Skeletal muscle cell (primary cell): Measurements from ENCODE around the gene WDFY2.

Experiments
- DNase-seq: peaks from one replicate; pipeline ENCODE4 v3.0.0-alpha.2; 2010; ENCODE audit warnings: low read depth
- H3K4me3 ChIP-seq: 2 replicates; pipeline ENCODE4 v1.5.1; 2011; ENCODE audit warnings: low read depth, mild to moderate bottlenecking, control low read depth, low read length, moderate library complexity

The WDFY2 gene

DNA sequence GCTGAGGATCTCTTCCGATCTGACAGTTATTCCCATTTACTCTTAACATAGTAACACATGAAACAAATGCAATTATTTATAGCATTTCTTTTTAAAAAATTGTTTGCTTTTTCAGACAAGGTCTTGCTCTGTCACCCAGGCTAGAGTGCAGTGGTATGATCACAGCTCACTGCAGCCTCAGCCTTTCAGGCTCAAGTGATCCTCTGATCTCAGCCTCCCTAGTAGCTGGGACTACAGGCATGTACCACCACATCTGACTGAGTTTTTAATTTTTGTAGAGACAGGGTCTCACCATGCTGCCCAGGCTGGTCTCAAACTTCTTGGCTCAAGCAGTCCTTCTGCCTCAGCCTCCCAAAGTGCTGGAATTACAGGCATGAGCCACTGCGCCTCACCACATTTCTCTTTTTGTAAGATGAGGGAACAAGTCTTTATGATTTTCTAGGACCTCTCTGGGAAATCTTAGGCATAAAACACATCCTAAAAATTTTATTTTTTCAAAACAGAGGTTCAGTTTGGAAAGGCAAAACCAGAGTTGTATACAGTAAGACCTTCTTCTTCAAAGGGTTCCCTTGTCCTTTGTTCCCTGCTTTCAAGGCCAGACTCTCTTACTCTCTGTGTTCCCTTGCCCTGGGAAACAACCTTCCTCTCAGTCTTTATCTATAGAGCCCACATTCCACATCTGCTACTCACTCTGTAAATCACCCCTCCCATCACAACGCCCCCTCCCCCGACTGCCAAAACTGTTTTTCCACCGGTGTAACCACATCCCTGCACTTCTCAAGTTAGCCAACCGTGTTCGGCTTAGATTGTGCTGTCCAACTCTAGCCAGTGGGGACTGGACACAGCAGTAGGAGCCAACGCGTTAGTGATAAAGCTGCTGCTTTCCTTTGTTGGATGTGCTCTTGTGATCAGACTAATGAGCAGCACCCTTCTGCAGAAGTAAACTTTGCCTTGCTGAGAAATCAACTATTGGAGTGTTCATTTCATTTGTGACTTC, 163.5 kb downstream of the WDFY2 start:
- no peak overlapping the region for H3K4me3 ChIP-seq
- DNase-seq, result no peak

DNA sequence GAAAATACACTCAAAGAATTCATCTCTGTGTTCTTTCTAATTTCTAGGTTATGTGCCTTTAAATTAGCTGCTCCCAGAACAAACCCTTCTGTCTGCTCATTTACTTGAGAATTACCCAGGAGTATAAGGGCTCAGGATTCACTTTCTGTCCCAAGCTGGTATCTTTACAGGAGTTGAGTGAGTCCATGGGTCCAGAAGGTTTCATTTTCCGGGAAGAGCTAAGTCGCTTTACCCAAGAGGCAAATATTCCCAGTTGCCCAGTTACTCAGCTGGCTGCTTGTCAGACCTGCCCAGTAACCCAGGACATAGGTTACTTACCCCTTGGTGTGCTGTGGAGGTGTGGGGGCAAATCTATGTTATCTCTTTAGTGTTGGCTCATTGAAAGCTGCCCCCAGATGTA, 172.4 kb downstream of the WDFY2 start:
- no peak overlapping the region for H3K4me3 ChIP-seq
- DNase-seq, result no peak

DNA sequence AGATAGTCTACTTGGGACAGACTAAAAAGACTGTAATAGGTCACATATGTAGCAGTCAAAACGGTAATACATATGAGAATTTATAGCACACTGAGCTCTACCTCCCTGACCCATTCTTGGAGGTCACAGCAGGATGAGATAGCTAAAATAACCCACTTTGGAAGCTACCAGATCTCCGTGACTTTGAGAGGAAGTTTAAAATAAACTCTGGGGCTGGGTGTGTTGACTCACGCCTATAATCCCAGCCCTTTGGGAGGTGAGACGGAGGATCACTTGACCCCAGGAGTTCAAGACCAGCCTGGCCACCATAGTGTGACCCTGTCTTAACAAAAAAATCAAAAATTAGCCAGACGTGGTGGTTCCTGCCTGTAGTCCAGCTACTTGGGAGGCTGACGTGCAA, 174.4 kb downstream of the WDFY2 start:
- H3K4me3 ChIP-seq, result no peak overlapping the region
- DNase-seq, result no peak

DNA sequence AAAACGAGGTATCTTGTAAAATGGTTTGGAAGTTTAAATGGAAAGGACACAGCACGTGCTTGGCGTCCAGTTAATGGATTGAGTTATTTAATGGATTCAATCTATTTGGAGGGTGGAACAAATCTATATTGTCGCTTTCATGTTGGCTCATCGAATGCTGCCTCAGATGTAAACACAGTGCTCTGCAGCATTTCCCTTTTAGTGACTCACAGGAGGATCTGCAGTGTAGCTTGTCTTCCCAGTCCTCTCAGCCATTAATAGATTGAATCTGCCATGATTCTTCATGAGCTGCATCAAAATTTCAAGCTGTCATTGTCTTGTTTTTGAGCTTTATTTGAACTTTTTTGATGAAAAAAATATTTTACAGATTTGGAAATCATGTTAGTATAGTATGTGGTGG, 175.0 kb downstream of the WDFY2 start:
- no peak for DNase-seq
- H3K4me3 ChIP-seq, result no peak overlapping the region

DNA sequence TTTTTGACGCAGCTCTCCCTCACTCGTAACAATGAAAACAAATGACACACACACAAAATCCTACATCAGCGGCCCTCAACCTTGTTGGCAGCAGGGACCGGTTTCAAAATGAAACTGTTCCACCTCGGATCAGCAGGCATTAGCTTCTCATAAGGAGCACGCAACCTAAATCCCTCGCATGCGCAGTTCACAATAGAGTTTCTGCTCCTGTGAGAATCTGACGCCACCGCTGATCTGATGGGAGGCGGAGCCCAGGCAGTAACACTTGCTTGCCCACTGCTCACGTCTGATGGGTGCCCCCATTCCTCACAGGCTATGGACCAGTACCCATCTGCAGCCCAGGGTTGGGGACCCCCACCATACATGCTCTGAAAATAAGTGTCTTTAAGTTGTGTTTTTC, 176.3 kb downstream of the WDFY2 start:
- peak; percentile 72 for DNase-seq
- peak overlapping the region; percentile 8 for H3K4me3 ChIP-seq

DNA sequence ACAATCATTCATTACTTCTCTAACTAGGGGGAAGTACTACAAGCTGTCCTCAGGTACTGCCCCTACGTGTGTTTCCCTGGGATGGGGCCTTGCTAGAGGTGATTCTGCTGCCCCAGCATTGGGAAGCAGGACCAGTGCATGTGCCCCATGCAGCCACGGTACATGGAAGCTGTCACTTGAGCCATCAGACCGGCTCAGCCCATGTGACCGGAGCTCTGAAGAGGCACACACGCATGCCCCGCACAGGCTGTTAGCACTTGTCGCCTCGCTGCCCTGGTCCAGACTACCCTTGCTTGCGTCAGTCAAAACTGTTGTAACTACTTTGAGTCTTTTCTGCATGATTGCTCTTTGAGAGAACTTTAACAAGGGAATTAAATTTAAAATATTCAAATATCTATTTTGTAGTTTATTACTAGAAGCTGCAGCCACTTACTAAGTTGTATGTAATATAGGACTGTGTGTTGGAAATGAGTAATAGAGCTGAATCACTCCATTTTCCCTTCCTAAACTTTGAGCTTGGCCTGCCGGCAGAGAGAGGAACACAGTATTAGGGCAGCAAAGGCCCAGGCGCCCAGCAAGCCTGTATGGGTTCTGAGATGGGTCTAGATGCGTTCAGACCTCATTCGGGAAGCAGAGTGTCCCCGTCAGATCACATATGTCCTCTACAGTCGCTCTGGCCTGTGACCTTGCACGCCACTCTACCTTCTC, 177.5 kb downstream of the WDFY2 start:
- no peak overlapping the region for H3K4me3 ChIP-seq
- DNase-seq, result no peak

DNA sequence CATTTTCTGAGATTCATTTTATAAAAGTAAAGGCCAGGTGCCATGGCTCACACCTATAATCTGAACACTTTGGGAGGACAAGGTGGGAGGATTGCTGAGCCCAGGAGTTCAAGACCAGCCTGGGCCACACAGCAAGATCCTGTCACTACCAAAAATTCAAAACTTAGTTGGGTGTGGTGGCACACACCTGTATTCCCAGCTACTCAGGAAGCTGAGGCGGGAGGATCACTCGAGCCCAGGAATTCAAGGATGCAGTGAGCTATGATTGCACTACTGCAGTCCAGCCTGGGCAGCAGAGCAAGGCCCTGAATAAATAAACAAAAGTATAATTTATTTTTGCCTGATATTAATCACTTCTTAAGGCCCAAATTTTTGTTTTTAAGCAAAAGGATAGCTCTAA, 179.2 kb downstream of the WDFY2 start:
- H3K4me3 ChIP-seq, result no peak overlapping the region
- no peak for DNase-seq

DNA sequence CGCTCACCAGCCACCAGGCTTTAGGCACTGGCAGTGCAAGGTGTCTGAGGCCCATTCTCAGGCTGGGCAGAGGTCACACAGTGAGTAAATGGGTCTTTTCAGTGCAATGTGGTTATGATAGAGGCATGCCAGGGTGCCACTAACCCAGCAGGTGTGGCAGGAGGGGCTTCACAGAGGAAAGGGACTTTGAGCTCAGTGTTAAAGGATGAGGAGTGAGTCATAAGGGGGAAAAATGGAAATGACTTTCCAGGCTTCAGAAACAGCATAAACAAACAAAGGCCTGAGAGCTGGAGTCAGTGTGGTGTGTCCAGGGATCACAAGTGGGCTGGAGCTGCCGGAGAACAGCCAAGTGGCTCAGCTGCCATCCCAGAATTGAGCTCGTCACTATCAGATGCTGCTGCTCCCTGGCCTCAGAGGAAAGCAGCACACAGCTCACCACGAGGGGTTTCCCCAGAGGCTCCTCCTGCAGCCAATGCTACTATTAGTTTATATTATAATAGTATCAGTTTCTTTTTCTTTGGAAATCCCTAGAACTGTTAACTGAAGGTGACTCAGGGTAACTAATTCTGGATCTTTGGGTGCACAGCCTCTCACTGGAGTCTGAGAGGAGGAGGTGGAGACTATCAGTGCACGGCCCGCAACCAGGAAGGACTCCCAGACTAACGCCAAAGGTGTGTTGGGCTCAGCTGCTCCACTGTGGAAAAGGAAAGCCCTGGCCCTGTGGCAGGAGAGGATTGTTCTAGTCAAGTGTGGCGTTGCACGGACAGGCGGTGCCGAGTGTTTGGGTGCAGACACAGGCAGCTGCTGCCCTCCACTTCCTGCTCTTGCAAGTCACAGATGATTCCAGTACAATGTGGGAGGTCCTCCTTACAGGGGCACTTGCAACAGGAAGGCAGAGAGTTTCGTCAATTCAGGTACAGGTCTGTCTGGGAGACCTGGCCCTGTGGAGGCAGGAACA, 180.2 kb downstream of the WDFY2 start:
- DNase-seq, result peak; percentile 78
- no peak overlapping the region for H3K4me3 ChIP-seq

DNA sequence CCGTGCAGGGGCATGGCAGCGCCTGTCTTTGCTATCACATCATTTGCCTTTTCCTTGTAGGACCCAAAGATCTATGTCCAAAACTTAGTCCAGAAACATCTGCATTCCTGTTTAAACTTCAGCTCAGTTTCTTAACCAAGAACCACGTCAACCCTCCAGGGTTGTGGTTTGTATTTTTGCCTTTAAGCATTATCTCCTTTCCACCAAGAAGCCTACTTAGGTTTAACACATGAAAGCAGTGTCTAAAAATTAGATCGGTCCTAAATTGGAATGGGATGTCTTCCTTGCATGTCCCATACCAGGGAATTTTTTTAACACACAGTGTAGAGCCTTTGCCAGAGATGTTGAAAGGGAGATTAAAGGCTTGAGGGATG, 180.9 kb downstream of the WDFY2 start:
- no peak overlapping the region for H3K4me3 ChIP-seq
- DNase-seq, result no peak

DNA sequence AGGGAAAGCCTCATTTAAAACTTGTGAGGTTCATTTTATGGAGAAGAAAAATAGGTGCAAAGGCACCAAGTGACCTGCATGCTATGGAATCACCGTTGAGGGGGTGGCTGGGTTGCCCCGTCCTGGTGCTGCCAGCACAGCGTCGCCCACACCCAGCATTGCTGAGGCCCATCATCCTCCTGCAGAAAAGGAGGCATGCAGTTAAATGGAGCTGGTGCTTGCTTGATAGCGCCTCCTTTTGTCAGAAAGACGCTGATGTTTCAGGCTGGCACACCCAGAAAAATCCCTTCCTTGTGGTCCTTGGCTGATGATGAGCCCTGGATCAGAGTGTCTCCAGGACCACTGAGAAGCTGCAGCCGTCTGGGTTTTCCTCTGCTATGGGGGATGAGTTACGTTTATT, 182.8 kb downstream of the WDFY2 start:
- no peak for DNase-seq
- no peak overlapping the region for H3K4me3 ChIP-seq

DNA sequence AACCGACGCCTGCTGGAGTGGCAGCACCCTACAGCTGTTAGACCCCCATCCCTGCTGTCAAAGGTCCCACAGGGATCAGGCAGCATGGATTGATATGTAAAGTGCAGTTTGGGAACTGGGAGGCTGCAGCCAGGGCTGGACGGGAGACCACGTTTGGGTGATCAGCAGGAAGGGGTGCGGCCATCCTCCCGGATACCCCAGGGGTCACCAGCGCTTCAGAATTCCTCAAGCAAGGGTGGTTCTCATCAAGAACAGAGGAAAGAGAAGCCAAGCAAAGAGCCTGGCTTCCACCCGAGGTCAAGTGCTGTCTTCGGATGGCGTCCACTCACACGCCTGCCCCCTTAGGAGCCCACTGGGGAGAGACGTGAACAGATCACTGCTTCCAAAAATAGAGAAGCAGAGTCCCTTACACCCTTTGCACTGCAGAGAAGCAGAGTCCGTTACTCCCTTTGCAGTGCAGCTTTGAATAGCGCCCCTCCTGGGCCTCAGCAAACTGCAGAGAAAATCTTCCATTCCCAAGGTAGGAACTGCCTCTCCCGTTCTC, 184.2 kb downstream of the WDFY2 start:
- H3K4me3 ChIP-seq, result no peak overlapping the region
- no peak for DNase-seq

DNA sequence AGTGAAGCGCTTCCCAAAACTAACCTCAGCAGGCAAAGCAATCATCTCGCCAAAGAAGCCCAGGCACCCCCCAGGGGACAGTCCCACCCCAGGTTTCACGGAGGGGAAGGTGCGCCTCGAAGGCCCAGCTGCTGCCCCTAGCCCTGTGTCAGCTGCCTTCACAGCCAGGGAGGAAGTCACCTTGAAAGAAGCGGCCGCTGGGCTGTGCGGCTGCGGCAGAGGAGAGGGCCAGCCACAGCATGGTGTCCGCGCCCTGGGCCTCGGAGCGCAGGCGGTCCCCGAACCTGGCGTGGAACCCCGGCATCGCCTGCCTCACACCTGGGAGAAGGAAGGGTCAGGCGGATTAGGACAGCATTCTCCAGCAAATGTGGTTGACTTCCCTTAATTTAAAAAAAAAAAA, 184.7 kb downstream of the WDFY2 start:
- DNase-seq, result no peak
- no peak overlapping the region for H3K4me3 ChIP-seq

DNA sequence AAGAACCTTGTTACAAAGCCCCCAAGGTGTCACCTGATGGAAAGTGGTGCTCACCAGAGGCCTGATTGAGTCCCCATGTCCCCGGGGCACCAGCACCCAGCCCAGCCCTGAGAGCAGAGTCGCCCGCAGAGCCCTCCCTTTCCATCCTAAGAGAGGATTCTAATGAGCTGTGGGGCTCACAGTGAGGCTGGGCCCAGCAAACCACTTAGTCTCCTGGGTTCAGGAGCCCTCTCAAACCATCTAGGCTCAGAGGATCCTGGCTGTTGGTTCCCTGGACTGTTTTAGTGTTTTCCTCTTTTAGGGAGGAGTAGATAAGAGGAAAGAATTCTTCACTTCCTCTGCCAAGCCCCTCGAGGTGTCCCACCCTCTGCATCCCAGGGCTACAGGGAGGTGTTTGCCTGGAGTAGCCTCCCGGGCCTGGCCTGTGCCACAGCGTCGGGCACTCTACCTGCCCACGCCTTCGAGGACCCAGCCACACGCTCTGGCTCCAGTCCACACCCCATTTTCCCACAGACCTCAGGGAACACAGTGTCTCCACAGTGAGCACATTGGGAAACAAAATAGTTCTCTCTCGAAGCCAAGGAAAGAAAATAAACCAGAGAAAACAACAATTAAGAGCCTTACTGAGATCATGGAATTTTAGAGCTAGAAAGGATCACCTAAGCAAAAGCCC, 185.3 kb downstream of the WDFY2 start:
- no peak overlapping the region for H3K4me3 ChIP-seq
- no peak for DNase-seq

DNA sequence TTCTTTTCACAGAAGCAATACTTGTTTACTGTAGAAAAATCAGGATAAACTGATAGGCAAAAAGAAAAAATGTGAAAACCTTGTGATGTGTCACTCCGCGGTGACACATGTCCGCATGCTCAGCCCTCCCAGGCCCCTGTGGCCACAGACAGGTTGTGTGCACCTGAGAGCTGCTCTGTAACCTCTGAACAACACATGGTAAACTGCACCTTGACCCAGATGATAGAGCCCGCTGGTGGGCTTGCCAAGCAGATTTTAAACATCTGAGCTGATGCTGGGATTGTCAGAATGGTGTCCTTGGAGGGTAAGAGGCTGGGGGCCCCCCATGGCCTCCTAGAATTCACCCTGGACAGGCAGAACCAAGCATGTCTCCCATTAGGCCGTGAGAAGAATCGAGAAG, 185.9 kb downstream of the WDFY2 start:
- no peak overlapping the region for H3K4me3 ChIP-seq
- no peak for DNase-seq

DNA sequence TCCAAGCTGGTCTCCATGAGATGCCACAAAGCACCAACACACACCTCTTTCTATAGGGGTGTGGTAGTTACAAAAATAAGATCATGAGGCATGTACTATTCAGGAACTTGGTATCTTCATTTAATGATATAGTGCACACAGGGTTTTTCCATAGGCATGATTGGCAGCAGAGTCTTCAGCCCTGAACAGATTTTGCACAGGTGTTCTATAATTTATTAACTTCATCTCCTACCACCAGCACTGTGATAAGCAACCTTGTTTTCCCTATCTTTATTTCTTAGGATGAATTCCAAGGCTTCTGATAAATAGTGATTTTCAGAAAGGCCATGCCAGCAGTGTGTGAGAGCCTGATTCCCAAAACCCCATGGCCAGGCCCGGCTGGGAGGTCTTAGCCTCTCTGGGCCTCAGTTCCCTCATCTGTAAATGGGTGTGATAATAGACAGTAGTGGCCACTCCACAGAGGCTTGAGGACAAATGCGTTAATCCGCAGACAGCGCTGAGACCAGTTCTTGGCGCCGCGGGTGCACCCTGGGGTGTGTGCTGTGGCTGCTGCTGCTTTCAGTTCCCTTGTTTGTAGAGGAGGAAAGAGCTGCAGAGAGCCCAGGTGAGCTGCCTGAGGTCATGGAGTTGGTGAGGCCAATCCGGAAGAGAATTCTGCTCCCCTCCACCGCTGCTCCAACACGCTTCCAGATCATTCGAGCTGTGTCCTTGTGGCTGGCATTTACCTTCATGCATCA, 186.6 kb downstream of the WDFY2 start:
- no peak for DNase-seq
- H3K4me3 ChIP-seq, result no peak overlapping the region

DNA sequence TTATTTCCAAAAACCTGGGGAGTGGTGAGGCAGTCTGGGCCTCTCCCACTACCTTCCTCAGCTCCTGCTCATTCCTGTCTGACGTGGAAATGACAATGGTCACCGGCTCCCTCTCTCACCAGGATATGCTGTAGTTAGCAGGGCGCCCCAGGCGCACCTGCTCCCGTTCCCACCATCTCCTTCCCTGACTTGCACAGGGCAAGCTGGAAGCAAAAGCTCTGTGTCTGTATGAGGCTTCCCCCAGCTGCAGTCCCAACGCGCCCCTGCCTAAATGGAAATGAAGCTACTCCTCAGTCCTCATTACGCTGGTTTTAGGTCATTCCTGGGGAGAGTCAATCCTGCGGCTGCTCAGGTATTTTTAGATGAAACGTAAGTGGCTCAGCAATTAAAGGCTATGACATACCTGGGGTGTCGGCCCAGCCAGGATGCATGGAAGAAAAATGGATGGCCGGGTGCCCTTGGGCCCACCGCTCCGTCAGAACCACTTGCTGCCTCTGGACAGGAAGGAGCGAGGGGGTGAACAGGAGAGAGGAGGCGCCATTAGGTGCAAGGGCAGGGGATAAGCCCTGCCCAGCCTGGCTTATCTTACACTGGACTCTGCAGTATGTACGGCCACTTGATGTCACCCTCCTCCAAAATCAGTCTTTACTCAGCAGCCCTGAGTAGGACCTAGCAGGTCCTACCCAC, 187.3 kb downstream of the WDFY2 start:
- DNase-seq, result no peak
- no peak overlapping the region for H3K4me3 ChIP-seq

DNA sequence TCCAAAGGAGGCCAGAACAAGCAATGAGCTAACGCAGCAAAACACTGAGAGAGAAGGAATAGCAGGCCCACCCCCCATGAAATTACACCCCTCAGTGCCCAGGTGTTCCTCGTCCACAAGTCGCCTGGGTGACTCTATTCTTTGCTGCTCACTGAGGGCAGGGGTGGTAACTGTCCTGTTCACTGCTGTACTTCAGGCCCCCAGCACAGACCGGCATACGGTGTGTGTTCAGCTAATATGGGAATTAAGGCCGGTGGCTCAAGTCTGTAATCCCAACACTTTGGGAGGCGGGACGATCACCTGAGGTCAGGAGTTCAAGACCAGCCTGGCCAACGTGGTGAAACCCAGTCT, 187.8 kb downstream of the WDFY2 start:
- no peak overlapping the region for H3K4me3 ChIP-seq
- DNase-seq, result no peak

DNA sequence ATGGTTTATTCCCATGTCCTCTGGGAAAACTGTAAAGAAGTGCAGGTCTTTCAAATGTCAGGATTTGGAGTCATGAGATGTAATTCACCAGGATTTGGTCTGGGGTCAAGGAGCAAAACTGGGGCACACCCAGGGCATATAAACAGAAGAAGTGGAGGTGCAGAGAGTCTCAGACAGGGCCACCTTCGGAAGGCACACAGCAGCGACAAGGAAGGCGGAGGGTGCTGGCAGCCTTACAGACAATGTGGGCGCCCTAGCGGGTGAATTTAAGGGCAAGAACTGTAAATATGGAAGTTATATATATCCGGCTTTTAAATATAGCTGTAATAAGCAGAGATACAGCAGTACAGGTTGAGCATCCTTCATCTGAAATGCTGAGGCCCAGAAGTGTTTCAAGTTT, 188.5 kb downstream of the WDFY2 start:
- DNase-seq, result no peak
- no peak overlapping the region for H3K4me3 ChIP-seq
